GM18951 (cell line): ENCODE measurements around the gene DDX56.

Experiments
- POLR2A ChIP-seq: IDR thresholded peaks from 4 replicates; pipeline ENCODE4 v1.6.1; 2011; ENCODE audit warnings: mild to moderate bottlenecking; ENCODE audit not compliant: insufficient read length, insufficient read depth; ENCODE audit errors: extremely low read depth
- in situ Hi-C: fragments of 300-500 bp; cut with MboI; formaldehyde crosslinking; loops from one replicate; pipeline ENCODE4 v1.12.0; 2022; ENCODE audit warnings: low sequenced_read_pairs, mixed read lengths, inconsistent platforms; ENCODE audit not compliant: unreplicated experiment

DDX56 gene

DNA sequence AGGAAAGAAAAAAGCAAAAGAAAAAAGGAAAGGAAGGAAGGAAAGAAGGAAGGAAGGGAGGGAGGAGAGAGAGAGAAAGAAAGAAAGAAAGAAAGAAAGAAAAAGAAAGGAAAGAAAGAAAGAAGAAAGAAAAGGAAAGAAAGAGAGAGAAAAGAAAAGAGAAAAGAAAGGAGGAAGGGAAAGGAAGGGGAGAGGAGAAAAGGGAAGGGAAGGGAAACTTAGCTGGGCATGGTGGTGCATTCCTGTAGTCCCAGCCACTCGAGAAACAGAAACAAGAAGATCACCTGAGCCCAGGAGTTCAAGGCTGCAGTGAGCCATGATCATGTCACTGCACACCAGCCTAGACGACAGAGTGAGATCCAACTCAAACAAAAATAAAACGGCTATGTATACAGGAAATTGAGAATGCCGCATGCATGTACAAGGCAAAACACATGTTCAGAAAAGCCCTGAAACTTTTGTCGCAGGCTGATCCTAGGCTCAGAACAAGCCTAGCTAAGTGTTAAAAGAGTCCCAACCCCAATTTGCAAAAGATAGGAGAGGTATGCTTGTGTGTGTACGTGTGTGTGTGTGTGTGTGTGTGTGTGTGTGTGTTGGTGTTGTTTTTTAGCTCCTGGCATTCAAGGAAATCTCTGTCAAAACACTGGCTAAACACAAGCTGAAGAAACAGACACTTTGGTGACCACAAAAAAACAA lies 26.0 kb downstream of the DDX56 start:
- in situ Hi-C loops = no loop called here
- no peak for TF ChIP-seq POLR2A

GRCh38 chr7:44541876-44542610 lies 31.7 kb downstream of the DDX56 start:
- no peak for TF ChIP-seq POLR2A
- in situ Hi-C loops = no loop called here

GRCh38 chr7:44541028-44541869 lies 32.5 kb downstream of the DDX56 start, which contains the start of gene NPC1L1:
Gene NPC1L1, minus strand, starts transcription at chr7:44541330. Its CDS starts 71 bp downstream, at chr7:44541259.
- in situ Hi-C loops = no loop called here
- TF ChIP-seq POLR2A = no peak

- TF ChIP-seq POLR2A = no peak
- in situ Hi-C loops = no loop called here
Observed at GRCh38 chr7:44540592-44541027, 33.1 kb downstream of the DDX56 start.

GRCh38 chr7:44539669-44540506 lies 33.8 kb downstream of the DDX56 start:
- no peak for TF ChIP-seq POLR2A

GRCh38 chr7:44538798-44539668 lies 34.7 kb downstream of the DDX56 start:
- in situ Hi-C loops = no loop called here
- TF ChIP-seq POLR2A = no peak

More at GRCh38 chr7:44539669-44540506, 33.8 kb downstream of the DDX56 start:
- in situ Hi-C loops = no loop called here

GRCh38 chr7:44538093-44538797 lies 35.5 kb downstream of the DDX56 start:
- in situ Hi-C loops = no loop called here
- no peak for TF ChIP-seq POLR2A

DNA sequence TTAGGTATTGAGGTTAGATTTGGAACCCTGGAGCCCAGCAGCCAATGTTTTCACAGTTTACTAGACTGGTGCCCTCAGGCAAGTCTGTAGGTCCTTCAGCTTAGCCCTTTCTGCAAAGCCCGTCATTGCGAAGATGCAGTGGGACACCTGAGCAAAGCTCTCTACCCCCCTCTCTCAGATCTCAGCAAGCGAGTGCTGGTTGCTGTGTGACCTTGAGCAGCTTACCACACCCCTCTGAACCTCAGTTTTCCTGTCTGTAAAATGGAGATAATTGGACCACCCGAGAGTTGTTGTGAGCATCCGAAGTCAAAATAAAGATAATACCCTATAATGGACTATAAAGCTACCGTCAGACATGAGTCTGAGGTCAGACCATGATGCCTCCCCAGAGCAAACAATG lies 36.3 kb downstream of the DDX56 start:
- no peak for TF ChIP-seq POLR2A
- in situ Hi-C loops = no loop called here

- TF ChIP-seq POLR2A = no peak
- in situ Hi-C loops = no loop called here
Observed at GRCh38 chr7:44536090-44536489, 37.6 kb downstream of the DDX56 start.

DNA sequence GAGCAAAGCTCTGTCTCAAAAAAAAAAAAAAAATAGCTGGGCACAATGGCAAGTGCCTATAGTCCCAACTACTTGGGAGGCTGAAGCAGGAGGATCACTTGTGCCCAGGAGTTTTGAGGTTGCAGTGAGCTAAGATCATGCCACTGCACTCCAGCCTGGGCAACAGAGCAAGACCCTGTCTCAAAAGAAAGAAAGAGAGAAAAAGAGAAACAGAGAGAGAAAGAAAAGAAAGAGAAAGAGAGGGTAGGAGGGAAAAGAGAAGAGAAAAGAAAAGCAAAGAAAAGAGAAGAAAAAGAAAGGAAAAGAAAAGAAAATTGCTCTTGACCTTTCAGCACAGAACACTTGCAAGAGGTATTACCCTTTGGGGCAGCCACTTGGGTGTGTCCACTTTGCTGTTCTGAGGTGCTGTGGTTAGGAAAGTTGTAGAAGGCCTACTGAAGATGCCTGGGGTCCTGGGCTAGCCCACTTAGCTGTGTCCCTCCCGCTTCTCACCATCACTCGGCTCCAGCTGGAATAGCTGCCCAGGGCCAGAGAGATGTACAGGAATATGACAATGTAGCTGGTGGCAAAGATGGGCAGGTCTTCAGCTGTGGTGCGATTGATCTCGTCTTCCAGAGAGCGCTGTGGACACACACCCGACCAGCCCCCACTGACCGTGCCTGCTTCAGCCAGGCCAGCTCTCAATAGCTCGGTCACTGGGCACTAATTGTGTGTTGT lies 38.2 kb downstream of the DDX56 start:
- no peak for TF ChIP-seq POLR2A
- in situ Hi-C loops = no loop called here
